GM23248 (cell line): ENCODE measurements around the gene CEP112.

Experiments used
- EZH2 ChIP-seq: fragments of 200-600 bp; sonication (generic); IDR thresholded peaks from 2 replicates; pipeline ENCODE4 v1.6.1; 2018; ENCODE audit warnings: antibody characterized with exemption, mild to moderate bottlenecking; ENCODE audit not compliant: insufficient read depth, poor library complexity, severe bottlenecking
- EZH2phosphoT487 ChIP-seq: fragments of 200-600 bp; sonication (generic); IDR thresholded peaks from 2 replicates; pipeline ENCODE4 v1.6.1; 2018; ENCODE audit warnings: antibody characterized with exemption, moderate library complexity, mild to moderate bottlenecking, low read depth; ENCODE audit not compliant: insufficient read depth

DNA sequence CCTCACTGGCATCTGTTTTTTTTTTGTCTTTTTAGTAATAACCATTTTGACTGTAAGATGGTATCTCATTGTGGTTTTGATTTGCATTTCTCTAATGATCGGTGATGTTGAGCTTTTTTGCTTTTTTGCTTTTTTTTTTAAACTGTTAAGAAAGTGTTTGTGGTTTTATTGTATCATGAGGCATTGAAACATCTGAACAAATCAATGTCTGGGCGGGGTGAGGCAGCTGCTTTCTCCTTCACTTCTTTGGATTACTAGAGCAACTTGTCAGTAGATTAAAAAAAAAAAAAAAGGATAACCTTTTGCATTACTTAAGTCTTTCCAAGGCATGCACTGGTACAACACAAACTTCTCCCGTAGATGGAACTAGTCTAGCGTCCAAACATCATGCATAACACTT lies 191.7 kb downstream of the CEP112 start:
- TF ChIP-seq EZH2 (no peak), EZH2phosphoT487 (no peak)
